ENCODE results near the gene ALOXE3.

ALOXE3 gene

DNA sequence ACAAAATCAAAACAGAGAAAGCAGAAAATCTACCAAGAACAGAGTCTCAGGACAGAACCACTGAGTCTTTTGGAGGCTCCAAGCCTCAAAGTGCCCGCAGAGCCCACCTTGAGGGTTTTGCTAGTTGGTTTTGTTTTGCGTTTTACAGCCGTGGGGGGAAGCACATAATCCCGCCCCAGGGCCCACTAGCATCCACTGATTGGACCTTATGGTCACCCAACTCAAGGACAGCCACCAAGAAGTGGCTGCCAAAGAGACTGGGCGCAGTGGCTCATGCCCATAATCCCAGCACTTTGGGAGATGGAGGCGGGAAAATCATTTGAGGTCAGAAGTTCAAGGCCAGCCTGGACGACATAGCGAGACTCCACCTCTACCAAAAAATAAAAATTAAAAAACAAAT is 69.6 kb downstream of the ALOXE3 start:
- TF ChIP-seq, protein P1, sequence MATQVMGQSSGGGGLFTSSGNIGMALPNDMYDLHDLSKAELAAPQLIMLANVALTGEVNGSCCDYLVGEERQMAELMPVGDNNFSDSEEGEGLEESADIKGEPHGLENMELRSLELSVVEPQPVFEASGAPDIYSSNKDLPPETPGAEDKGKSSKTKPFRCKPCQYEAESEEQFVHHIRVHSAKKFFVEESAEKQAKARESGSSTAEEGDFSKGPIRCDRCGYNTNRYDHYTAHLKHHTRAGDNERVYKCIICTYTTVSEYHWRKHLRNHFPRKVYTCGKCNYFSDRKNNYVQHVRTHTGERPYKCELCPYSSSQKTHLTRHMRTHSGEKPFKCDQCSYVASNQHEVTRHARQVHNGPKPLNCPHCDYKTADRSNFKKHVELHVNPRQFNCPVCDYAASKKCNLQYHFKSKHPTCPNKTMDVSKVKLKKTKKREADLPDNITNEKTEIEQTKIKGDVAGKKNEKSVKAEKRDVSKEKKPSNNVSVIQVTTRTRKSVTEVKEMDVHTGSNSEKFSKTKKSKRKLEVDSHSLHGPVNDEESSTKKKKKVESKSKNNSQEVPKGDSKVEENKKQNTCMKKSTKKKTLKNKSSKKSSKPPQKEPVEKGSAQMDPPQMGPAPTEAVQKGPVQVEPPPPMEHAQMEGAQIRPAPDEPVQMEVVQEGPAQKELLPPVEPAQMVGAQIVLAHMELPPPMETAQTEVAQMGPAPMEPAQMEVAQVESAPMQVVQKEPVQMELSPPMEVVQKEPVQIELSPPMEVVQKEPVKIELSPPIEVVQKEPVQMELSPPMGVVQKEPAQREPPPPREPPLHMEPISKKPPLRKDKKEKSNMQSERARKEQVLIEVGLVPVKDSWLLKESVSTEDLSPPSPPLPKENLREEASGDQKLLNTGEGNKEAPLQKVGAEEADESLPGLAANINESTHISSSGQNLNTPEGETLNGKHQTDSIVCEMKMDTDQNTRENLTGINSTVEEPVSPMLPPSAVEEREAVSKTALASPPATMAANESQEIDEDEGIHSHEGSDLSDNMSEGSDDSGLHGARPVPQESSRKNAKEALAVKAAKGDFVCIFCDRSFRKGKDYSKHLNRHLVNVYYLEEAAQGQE (IDR thresholded peaks at IDR 0.05; ENCODE audit: insufficient read depth in 1 of 2, low read depth in 2 of 2, low read length in 2 of 2) = no peak
- TF ChIP-seq FOXP2 (optimal IDR thresholded peaks at IDR 0.05; ENCODE audit: borderline replicate concordance, extremely low read depth, extremely low read length, insufficient read depth) (no peak), POLR2AphosphoS5 (IDR thresholded peaks at IDR 0.05; ENCODE audit: low read depth, low read length) (no peak), TAF1 (IDR thresholded peaks at IDR 0.05; ENCODE audit: borderline replicate concordance, insufficient read depth, low read length) (no peak), SIN3A (IDR thresholded peaks at IDR 0.05; ENCODE audit: borderline replicate concordance, insufficient read depth, low read length) (no peak)

DNA sequence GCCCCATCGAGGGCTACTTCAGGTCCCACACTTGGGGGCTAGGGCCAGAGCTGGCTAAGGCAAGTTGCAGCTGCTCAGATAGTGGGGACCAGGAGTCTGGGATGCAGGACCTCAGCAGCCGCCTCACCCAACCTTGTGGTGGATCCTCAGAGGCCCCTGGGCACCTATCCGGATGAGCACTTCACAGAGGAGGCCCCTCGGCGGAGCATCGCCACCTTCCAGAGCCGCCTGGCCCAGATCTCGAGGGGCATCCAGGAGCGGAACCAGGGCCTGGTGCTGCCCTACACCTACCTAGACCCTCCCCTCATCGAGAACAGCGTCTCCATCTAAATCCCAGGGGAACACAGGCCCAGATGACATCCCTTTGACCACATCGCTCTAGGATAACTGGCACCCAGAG is 70.1 kb downstream of the ALOXE3 start:
- no peak for TF ChIP-seq SIN3A (IDR thresholded peaks at IDR 0.05; ENCODE audit: borderline replicate concordance, insufficient read depth, low read length)

DNA sequence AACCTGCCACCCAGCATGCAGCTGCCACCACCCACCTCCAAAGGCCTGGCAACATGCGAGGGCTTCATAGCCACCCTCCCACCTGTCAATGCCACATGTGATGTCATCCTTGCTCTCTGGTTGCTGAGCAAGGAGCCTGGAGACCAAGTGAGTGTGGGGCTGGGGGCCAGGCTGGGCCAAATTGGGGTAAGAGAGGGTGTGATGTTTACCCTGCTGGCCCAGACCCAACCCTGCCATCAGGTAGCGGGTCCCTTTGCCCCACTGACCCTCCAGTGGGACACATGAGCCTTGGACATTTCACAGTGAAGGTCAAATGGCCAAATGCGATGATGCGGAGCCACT is 70.6 kb downstream of the ALOXE3 start:
- no peak for TF ChIP-seq TAF1 (IDR thresholded peaks at IDR 0.05; ENCODE audit: borderline replicate concordance, insufficient read depth, low read length)
- TF ChIP-seq, protein P1 (IDR thresholded peaks at IDR 0.05; ENCODE audit: insufficient read depth in 1 of 2, low read depth in 2 of 2, low read length in 2 of 2) = no peak
- TF ChIP-seq SIN3A (IDR thresholded peaks at IDR 0.05; ENCODE audit: borderline replicate concordance, insufficient read depth, low read length) = no peak
- no peak for TF ChIP-seq FOXP2 (optimal IDR thresholded peaks at IDR 0.05; ENCODE audit: borderline replicate concordance, extremely low read depth, extremely low read length, insufficient read depth)
- TF ChIP-seq POLR2AphosphoS5 (IDR thresholded peaks at IDR 0.05; ENCODE audit: low read depth, low read length) = no peak

DNA sequence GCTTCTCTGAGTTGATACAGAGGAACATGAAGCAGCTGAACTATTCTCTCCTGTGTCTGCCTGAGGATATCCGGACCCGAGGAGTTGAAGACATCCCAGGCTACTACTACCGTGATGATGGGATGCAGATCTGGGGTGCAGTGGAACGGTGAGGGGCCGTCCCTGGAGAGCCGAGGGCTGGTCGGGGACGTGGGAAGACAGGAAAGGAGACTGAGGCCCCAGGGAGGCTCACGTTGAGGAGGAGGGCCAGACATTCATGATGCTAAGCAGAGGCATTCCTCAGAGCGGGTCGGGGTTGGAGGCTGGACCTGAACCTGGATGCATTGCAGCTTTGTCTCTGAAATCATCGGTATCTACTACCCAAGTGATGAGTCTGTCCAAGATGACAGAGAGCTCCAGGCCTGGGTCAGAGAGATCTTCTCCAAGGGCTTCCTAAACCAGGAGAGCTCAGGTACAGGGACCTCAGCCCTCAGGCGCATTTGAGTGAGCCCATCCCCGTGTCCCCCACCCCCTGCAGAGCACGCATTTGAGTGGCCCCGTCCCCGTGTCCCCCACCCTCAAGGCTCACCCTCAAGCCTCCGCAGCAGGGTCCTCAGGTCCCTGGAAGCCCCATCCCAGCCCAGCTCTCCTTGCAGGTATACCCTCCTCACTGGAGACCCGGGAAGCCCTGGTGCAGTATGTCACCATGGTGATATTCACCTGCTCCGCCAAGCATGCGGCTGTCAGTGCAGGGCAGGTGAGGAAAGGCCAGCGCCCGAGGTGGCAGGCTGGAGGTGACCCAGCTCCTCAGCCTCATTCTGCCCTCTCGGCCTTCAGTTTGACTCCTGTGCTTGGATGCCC is 71.2 kb downstream of the ALOXE3 start:
- TF ChIP-seq POLR2AphosphoS5 (IDR thresholded peaks at IDR 0.05; ENCODE audit: low read depth, low read length) (no peak), SIN3A (IDR thresholded peaks at IDR 0.05; ENCODE audit: borderline replicate concordance, insufficient read depth, low read length) (no peak), TAF1 (IDR thresholded peaks at IDR 0.05; ENCODE audit: borderline replicate concordance, insufficient read depth, low read length) (no peak), FOXP2 (optimal IDR thresholded peaks at IDR 0.05; ENCODE audit: borderline replicate concordance, extremely low read depth, extremely low read length, insufficient read depth) (no peak)
- TF ChIP-seq, protein P1 (IDR thresholded peaks at IDR 0.05; ENCODE audit: insufficient read depth in 1 of 2, low read depth in 2 of 2, low read length in 2 of 2) = no peak

DNA sequence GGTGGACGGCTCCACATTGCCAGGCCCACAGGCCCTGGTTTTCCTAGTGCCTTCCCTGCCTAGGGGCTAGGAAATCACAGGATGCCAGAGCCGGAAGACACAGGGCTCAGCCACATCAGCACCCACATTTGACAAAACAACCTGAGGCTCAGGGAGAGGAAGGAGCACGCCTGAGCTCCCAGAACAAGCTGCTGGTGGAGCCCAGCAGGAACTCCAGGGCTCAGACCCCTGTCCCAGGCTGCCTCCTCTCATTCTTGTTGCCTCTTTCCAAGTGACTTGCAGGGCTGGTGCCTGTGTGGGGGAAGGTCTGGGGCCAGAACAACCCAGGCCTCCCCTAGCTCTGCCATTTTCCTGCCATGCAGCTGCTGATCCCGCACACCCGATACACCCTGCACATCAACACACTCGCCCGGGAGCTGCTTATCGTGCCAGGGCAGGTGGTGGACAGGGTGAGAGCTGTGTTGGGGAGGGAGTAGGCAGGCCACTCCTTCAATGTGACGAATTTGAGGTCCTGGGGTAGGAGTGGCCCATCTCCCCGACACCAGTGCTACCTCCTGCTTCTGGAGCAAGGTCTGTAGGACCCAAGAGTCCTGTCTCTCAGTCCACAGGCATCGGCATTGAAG is 71.9 kb downstream of the ALOXE3 start:
- no peak for TF ChIP-seq POLR2AphosphoS5 (IDR thresholded peaks at IDR 0.05; ENCODE audit: low read depth, low read length)
- TF ChIP-seq, protein P1 (IDR thresholded peaks at IDR 0.05; ENCODE audit: insufficient read depth in 1 of 2, low read depth in 2 of 2, low read length in 2 of 2) = no peak
- TF ChIP-seq FOXP2 (optimal IDR thresholded peaks at IDR 0.05; ENCODE audit: borderline replicate concordance, extremely low read depth, extremely low read length, insufficient read depth) = no peak
- TF ChIP-seq TAF1 (IDR thresholded peaks at IDR 0.05; ENCODE audit: borderline replicate concordance, insufficient read depth, low read length) = no peak
- no peak for TF ChIP-seq SIN3A (IDR thresholded peaks at IDR 0.05; ENCODE audit: borderline replicate concordance, insufficient read depth, low read length)

Data from PFSK-1 (cell line).